Testis (tissue), 2 donors: ENCODE data around the gene RSBN1L.

ENCODE experiments used
- POLR2A ChIP-seq: fragments of 450-650 bp; IDR thresholded peaks from one replicate; pipeline ENCODE4 v1.6.1; 2017; ENCODE audit warnings: antibody characterized with exemption, mild to moderate bottlenecking, moderate library complexity
- TF ChIP-seq, protein P1 (sequence below), 3 experiments: fragments of 450-650 bp in 2 of 3; fragments of 200-600 bp in 1 of 3; sonication (generic) in 1 of 3; IDR thresholded peaks; one replicate each; pipeline ENCODE4 v1.5.1; 2016 to 2019; ENCODE audit warnings: antibody characterized with exemption in 3 of 3, mild to moderate bottlenecking in 2 of 3, moderate library complexity in 1 of 3

GRCh38 chr7:77747178-77747577 lies 50.9 kb downstream of the RSBN1L start:
- TF ChIP-seq, protein P1, sequence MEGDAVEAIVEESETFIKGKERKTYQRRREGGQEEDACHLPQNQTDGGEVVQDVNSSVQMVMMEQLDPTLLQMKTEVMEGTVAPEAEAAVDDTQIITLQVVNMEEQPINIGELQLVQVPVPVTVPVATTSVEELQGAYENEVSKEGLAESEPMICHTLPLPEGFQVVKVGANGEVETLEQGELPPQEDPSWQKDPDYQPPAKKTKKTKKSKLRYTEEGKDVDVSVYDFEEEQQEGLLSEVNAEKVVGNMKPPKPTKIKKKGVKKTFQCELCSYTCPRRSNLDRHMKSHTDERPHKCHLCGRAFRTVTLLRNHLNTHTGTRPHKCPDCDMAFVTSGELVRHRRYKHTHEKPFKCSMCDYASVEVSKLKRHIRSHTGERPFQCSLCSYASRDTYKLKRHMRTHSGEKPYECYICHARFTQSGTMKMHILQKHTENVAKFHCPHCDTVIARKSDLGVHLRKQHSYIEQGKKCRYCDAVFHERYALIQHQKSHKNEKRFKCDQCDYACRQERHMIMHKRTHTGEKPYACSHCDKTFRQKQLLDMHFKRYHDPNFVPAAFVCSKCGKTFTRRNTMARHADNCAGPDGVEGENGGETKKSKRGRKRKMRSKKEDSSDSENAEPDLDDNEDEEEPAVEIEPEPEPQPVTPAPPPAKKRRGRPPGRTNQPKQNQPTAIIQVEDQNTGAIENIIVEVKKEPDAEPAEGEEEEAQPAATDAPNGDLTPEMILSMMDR (IDR thresholded peaks at IDR 0.05) = no peak
- no peak for TF ChIP-seq POLR2A
